GM13976 (cell line): ENCODE data around the gene ATOSA.
A peak's percentile ranks its signal among the peaks of the same experiment; 100 is the strongest.

Experiments used
- DNase-seq: peaks from one replicate; pipeline ENCODE4 v3.0.0; 2012; ENCODE audit warnings: low spot score
- in situ Hi-C: fragments of 300-500 bp; cut with MboI; formaldehyde crosslinking; loops from one replicate; pipeline ENCODE4 v1.12.0; 2022; ENCODE audit warnings: low sequenced_read_pairs, mixed read lengths, inconsistent platforms; ENCODE audit not compliant: unreplicated experiment
- TF ChIP-seq, protein P1 (sequence below): IDR thresholded peaks from 2 replicates; pipeline ENCODE4 v1.5.1; 2012; ENCODE audit warnings: borderline replicate concordance, mild to moderate bottlenecking; ENCODE audit not compliant: insufficient read depth; ENCODE audit errors: extremely low read depth, missing control alignments, control extremely low read depth

ATOSA gene

DNA sequence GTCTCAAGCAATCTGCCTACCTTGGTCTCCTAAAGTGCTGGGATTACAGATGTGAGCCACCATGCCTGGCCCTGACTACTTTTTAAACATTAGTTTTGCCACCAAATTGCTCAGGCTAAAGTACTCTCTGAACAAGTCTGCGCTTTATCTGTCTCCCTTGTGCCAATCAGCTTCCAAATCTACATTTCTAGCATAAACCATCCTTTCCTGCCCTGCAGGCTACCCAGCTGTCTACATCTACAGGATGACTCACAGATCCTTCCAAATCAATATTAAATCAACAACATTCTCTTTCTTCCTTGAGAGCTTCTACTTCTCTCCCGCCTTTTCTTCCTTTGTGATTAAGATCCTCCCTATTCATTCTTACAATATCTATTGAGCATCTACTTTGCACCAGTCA is 16.0 kb upstream of the ATOSA start:
- DNase-seq = no peak
- TF ChIP-seq, protein P1, sequence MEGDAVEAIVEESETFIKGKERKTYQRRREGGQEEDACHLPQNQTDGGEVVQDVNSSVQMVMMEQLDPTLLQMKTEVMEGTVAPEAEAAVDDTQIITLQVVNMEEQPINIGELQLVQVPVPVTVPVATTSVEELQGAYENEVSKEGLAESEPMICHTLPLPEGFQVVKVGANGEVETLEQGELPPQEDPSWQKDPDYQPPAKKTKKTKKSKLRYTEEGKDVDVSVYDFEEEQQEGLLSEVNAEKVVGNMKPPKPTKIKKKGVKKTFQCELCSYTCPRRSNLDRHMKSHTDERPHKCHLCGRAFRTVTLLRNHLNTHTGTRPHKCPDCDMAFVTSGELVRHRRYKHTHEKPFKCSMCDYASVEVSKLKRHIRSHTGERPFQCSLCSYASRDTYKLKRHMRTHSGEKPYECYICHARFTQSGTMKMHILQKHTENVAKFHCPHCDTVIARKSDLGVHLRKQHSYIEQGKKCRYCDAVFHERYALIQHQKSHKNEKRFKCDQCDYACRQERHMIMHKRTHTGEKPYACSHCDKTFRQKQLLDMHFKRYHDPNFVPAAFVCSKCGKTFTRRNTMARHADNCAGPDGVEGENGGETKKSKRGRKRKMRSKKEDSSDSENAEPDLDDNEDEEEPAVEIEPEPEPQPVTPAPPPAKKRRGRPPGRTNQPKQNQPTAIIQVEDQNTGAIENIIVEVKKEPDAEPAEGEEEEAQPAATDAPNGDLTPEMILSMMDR = no peak
- in situ Hi-C loops = no loop called here

DNA sequence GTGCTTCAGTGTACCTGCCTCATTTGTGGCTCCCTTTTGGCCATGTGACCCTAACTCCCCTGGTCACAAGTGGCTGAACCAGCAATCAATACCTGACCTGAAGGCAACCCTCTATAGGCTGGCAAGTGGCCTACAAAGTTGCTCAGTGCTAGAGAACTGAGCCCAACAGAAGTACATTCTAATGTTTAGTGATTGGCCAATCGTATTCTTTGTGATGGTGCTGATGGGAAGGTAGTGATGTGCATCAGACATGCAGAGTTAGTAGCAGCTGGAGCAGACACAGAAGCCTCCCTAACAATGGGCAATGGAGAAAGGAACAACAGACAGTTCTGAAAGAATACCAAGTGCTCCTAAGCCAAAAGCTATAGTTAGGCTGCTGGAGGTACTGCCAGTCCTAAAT is 10.4 kb upstream of the ATOSA start:
- DNase-seq = no peak
- in situ Hi-C loops = no loop called here
- TF ChIP-seq, protein P1 = no peak

DNA sequence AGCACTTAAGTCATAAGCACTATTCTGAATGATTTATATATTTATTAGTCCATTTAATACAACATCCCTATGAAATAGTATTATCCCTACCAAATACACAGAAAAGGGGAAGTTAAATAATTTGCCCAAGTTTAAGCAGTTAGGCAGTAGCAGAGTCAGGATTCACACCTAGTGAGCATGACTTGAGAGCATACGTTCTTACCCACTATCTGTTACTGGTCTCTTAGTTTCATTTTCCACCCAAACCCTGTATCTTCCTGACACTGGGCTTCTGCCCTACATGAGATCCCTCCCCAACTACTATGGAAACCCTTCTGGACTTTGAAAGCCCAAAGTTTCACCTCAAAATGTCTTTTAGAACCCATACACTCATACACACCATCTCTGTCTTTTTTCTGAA is 4.4 kb upstream of the ATOSA start:
- TF ChIP-seq, protein P1 = no peak
- DNase-seq = peak; percentile 55
- in situ Hi-C loops = no loop called here

DNA sequence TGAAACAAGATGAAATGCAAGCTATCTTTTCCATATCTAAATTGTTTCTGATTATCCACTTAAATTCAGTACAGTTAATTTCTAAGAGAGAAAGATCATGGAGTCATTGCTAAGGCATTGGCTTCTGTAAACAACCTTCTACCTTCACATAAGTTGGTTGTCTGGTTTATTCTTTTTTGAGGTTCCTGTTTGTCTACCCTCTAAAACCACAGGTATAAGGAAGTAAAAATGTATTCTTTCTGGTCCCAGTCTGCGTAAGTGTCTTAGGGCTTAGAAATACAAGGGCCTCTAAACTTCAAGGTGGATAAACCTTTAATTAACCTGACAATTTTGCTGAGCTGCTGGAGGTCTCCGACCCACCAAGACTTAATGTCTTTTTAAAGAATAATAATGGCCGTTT is 3.6 kb upstream of the ATOSA start:
- no peak for DNase-seq
- in situ Hi-C loops = no loop called here
- TF ChIP-seq, protein P1 = no peak

DNA sequence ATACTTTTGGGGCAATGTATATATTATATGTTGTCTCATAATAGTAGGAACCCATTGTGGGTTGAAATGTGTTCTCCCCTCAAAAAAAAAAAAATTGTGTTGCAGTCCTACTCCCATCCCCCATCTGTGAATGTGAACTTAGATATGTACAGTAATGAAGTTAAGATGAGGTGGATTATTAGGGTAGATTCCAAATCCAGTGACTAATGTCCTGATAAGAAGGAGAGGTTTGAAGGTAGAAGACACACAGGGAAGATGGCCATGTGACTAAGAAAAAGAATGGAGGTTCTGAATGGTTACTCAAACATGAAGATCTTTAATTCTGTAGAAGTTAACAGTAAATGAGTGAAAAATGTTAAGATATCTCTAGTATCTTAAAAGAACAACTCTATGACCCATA is 3.0 kb upstream of the ATOSA start:
- in situ Hi-C loops = no loop called here
- TF ChIP-seq, protein P1 = no peak
- DNase-seq = no peak

DNA sequence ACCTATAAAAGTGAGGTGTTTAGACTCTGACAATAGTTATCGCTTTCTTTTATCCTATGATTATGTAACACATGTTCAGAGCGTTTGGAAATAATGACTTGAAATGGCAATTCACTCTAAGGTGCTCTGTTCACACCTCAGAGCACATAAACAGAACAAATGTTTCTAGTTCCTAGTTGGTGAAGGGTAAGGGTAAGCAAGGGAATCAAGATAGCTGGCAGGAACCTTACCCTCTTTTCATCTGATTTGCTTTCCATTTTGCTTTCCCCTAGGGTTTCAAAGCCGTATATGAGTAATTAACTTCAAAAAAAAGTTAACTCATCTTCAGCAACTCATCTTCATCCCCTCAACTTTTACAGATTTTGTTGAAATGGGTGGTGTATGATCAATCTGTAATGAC is 2.3 kb upstream of the ATOSA start:
- TF ChIP-seq, protein P1 = no peak
- in situ Hi-C loops = no loop called here
- no peak for DNase-seq

DNA sequence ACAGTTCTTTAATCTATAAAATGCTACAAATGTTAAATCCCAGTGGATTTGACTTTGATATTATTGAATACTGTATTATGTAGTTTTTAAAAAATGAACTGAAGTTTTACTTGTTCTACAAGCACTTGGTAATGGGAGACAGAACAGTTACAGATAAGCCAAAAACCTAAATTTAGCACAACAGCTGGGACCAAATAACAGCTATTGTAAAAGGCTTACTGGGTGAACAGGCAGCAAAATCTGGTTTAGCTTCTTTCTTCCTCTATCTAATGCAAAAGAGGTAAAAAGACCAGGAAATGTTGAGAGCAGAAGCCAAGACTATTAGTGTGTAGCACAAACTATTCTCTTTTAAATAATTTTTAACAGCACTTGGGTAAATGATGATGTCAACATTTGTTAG is 1.6 kb upstream of the ATOSA start:
- TF ChIP-seq, protein P1 = no peak
- in situ Hi-C loops = no loop called here
- no peak for DNase-seq
